Thoracic aorta (tissue), 2 donors: ENCODE data around the gene CDHR2. TPM values are rescaled to one million over a fixed set of nuclear protein-coding genes. Genes with fewer than 3 reads are reported as not detected.

Experiments
- ATAC-seq: fragments of 150-250 bp; one replicate; pipeline ENCODE4 v1.8.0; 2017; ENCODE audit warnings: low read depth; ENCODE audit not compliant: insufficient number of reproducible peaks, low FRiP score
- DNase-seq: peaks from one replicate; pipeline ENCODE4 v3.0.0-alpha.2; 2020; ENCODE audit warnings: low spot score
- H3K27ac ChIP-seq, 2 donors: fragments of 200-600 bp; sonication (generic); 1 replicate in 1 of 2; 2 replicates in 1 of 2; pipeline ENCODE4 v1.5.1; 2016; ENCODE audit warnings: mild to moderate bottlenecking in 2 of 2, moderate library complexity in 2 of 2
- H3K27me3 ChIP-seq: fragments of 200-600 bp; sonication (generic); replicated peaks from 2 replicates; pipeline ENCODE4 v1.6.0; 2016; ENCODE audit warnings: mild to moderate bottlenecking; ENCODE audit not compliant: insufficient read depth
- H3K36me3 ChIP-seq: fragments of 200-600 bp; sonication (generic); one replicate; pipeline ENCODE4 v1.5.1; 2016
- H3K4me1 ChIP-seq, 2 donors: fragments of 200-600 bp; sonication (generic); 1 replicate in 1 of 2; 2 replicates in 1 of 2; pipeline versions ENCODE4 v1.5.1 to v1.6.0; 2016; ENCODE audit warnings: low read depth in 2 of 2, mild to moderate bottlenecking in 1 of 2; ENCODE audit not compliant: control insufficient read depth in 1 of 2
- H3K4me3 ChIP-seq: fragments of 200-600 bp; sonication (generic); 2 replicates; pipeline ENCODE4 v1.5.1; 2016; ENCODE audit warnings: mild to moderate bottlenecking
- H3K9me3 ChIP-seq: fragments of 200-600 bp; sonication (generic); 2 replicates; pipeline ENCODE4 v1.5.1; 2016
- CTCF ChIP-seq: fragments of 200-600 bp; sonication (generic); IDR thresholded peaks from one replicate; pipeline ENCODE4 v1.5.1; 2019; ENCODE audit warnings: antibody characterized with exemption
- total RNA-seq, 2 donors: library from RNA; depleted of rRNA; stranded (reverse); fragments of >200 nt; gene quantifications; one replicate each; pipeline versions ENCODE4 v1.1.0 to v1.2.3, GENCODE V29; 2016

The CDHR2 gene
- total RNA-seq, 2 donors from 2014 or later = not detected

DNA sequence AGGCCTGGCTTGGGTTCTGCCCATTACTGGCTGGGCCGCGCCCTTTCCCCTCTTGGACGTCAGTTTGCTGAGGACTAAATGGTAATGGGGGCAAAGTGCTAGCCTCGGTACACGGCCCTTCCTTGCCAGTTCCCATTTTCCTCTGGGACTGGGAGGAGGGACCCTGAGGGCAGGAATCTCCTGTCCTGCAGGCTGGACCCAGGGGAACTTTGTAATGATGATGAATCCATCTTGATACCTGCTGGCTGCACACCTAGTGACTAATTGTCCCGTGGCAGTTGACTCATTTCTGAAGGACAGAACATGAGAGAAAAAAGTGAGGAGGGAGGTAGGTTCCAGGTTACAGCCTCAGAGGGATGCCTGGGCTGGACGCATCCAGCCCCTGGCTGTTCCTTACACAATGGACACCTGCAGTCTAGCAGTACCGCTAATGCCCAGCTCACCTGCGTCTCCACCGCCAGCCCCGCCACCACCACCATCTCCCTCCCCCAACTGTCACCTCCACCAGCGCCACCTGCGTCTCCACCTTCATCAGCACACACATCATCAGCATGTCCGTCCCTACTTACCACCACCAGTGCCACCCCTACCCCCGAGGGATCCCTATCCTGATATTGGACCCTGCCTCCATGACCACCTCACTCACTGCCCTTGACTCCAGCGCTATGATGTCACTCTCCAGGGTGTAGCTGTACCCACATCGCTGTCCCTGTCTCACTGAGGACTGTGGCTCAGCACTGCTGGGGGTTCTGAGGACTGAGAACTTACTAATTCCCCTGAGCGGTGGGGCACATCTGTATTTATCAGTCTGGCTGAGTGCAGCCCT lies 4.3 kb downstream of the CDHR2 start:
- Histone ChIP-seq H3K4me3 (no peak overlapping the region), H3K27me3 (no peaks in the 10 kb centered on the region), H3K9me3 (no peaks in the 10 kb centered on the region), H3K36me3 (no peaks in the 10 kb centered on the region), H3K27ac (no peak overlapping the region), H3K4me1 (no peaks in the 10 kb centered on the region)
- ATAC-seq (no peak), DNase-seq (no peak)
- no peak for TF ChIP-seq CTCF

DNA sequence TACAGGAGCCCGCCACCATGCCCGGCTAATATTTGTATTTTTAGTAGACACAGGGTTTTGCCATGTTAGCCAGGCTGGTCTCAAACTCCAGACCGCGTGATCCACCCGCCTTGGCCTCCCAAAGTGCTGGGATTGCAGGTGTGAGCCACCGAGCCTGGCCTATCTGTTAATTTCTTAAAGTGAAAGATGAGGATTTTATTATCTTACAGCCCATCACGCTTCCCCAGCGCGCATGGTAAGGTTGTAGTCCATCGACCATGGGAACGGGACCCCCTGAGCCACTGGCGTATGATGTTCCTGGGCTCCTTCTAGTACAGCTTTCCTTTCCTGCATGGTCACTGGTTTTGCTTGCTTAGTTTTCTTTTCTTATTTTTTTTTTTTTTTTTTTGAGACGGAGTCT lies 8.7 kb downstream of the CDHR2 start:
- H3K27me3 ChIP-seq = no peaks in the 10 kb centered on the region
- no peak for TF ChIP-seq CTCF
- no peaks in the 10 kb centered on the region for H3K9me3 ChIP-seq
- no peaks in the 10 kb centered on the region for H3K4me1 ChIP-seq
- H3K36me3 ChIP-seq = no peaks in the 10 kb centered on the region
- DNase-seq = no peak
- ATAC-seq = no peak
- H3K27ac ChIP-seq = no peak overlapping the region
- no peak overlapping the region for H3K4me3 ChIP-seq

GRCh38 chr5:176559683-176560082 lies 10.5 kb downstream of the CDHR2 start:
- ATAC-seq = no peak
- H3K36me3 ChIP-seq = no peaks in the 10 kb centered on the region
- H3K27me3 ChIP-seq = no peaks in the 10 kb centered on the region
- H3K4me3 ChIP-seq = no peak overlapping the region
- no peak overlapping the region for H3K27ac ChIP-seq
- H3K9me3 ChIP-seq = no peaks in the 10 kb centered on the region
- no peak for DNase-seq
- TF ChIP-seq CTCF = no peak
- no peaks in the 10 kb centered on the region for H3K4me1 ChIP-seq

DNA sequence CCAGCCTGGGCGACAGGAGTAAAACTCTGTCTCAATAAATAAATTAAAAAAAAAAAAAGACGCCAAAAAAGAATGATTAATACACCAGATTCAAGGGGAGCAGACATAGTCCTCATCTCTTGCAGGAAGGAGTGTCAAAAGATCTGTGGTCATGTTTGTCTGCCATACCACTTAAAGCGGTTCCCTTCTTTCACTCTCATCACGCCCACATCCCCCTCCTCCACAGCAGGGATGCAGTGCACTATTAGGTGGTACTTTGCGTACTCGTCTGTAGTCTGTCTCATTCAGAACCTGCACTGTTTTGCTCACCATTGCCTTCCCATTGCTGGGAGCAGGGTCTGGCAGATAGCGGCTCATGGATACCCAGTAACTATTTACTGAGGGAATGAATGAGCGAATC lies 11.2 kb downstream of the CDHR2 start:
- H3K9me3 ChIP-seq = no peaks in the 10 kb centered on the region
- H3K36me3 ChIP-seq = no peaks in the 10 kb centered on the region
- ATAC-seq = no peak
- TF ChIP-seq CTCF = no peak
- H3K27ac ChIP-seq = no peak overlapping the region
- DNase-seq = no peak
- no peaks in the 10 kb centered on the region for H3K4me1 ChIP-seq
- H3K4me3 ChIP-seq = no peak overlapping the region
- no peaks in the 10 kb centered on the region for H3K27me3 ChIP-seq

- no peak overlapping the region for H3K4me3 ChIP-seq
- no peaks in the 10 kb centered on the region for H3K36me3 ChIP-seq
- H3K9me3 ChIP-seq = no peaks in the 10 kb centered on the region
- no peak for ATAC-seq
- no peak for DNase-seq
- H3K27ac ChIP-seq = no peak overlapping the region
- no peaks in the 10 kb centered on the region for H3K27me3 ChIP-seq
- TF ChIP-seq CTCF = no peak
- no peaks in the 10 kb centered on the region for H3K4me1 ChIP-seq
Observed at GRCh38 chr5:176561259-176561658, 12.1 kb downstream of the CDHR2 start.
